ENCODE results near the gene ACLY.
"Not testable (repeated sequence)": the region's sequence is repeated elsewhere in the genome, so short reads cannot be mapped to it uniquely, and the experiment has no call there.

The ACLY gene

GRCh38 chr17:41910701-41911391 lies 7.9 kb downstream of the ACLY start:
- DNase-seq (ENCODE audit: low read depth), result no peak

GRCh38 chr17:41909088-41909487 lies 9.7 kb downstream of the ACLY start:
- DNase-seq (ENCODE audit: low read depth), result no peak

DNA sequence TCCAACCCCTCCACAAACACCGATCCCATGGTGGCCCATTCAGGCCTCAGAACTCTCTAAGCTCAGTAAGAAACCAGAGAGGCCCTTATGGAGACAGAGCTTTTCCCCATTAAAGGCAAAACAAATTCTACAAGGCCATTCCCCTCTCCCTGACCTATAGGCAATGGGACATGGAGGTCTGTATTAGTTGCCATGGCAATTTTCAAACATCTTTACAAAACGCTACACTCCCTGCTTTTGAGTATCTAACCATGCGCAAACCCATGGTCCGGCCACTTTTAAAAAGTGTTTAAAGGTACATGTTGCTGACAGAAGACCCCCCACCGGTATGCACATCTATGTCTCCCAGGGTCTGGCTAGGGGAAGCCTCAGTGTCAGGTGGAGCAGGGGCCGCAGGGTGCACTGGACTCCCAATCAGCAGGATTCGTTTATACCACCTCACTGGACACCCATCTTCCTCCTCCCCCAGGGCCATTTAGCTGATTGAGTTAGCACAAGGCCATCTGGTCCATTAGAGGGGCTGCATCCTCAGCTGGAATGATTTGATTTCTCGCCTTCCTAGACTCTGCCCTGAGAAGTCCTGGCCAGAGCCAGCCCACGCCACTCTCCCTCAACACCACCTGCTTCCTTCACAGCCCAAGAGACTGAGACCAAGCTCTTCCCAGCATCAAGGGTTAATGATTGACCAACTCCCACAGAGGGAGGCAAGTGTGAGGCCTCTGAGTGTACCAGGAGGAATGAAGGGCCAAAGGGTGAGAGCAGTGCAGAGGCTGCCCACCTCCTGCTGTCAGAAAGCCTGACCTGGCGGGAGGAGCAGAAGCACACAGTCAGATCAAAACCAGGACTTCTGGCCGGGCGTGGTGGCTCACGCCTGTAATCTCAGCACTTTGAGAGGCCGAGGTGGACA lies 10.9 kb downstream of the ACLY start:
- DNase-seq (ENCODE audit: low read depth), result no peak

DNA sequence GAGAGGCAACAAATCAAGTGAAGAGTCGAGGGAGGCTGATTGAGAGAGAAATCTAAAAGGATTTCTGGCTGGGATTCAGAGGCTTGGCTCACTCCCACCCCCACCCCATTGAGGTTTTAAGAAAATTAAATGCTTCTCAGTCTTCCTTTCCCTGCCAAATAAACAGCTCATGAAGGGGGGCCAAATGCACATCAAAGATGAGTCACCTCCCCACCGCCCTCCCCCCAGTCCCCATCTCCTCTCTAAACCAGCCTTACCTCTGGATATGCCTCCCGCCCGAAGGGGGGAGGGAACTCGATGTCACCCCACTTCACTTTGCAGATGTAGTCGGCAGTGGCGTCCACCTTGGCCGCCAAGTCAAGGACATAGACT lies 11.6 kb downstream of the ACLY start:
- DNase-seq (ENCODE audit: low read depth), result no peak

DNA sequence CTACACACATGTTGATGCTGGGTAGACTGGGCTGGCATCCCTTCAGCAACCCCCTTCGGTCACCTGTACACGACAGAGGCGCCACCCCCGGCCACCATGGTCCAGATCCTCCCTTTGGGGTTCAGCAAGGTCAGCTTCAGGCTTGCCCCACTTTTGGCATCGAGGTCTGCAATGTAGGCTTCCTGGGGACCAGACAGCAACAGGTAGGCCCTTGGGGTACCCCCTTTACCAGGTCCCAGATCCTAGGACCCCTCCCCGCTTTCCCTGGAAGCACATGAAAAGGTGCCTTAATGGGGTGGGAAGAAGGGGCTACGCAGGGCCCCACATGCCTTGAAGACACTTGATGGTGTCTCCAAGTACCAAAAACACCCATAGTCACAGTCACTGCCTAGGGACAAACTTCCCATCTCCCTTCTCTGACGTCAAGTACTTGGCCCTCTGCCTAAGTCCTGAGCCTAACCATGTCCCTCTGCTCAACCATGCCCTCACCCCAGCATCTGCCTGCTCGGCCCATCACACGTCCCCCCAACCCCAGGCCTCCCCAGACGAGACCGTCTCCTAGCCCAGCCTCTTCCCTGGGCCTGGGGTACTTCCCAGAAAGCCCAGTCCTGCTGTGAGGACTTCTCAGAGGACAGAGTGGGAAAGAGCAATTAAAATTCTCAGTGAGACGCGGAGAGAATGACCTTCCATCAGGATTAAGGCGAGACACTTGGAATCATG lies 12.1 kb downstream of the ACLY start:
- DNase-seq (ENCODE audit: low read depth), result no peak

- DNase-seq (ENCODE audit: low read depth), result no peak
Measured at GRCh38 chr17:41905172-41905571, 13.6 kb downstream of the ACLY start.

DNA sequence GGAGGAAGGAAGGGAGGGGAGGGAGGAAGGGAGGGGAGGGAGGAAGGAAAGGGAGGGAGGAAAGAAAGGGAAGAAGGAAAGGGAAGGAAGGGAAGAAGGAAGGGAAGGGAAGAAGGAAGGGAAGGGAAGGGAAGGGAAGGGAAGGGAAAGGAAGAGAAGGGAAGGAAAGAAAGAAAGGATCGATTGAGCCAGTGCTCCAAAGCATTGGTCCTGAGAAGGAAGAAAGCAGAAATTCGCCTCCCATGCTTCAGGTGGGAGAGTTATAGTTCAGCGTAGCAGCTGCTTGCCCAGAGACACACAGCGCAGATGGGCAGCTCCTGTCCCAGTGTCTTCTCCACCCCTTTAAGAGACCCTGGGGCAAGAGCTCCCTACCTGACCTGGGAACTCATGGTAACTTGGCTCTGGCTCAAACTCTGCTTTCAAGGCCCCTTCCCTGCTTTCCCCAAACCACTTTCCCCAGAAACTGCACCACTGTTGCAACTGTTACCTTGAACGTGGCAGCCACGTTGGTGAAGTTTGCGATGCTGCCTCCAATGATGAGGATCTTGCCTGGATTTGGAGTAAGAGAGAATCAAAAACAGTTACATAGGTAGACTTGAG lies 14.4 kb downstream of the ACLY start:
- no peak for DNase-seq (ENCODE audit: low read depth)

- no peak for DNase-seq (ENCODE audit: low read depth)
Measured at GRCh38 chr17:41901646-41902045, 17.1 kb downstream of the ACLY start.

GRCh38 chr17:41896726-41897125 lies 22.0 kb downstream of the ACLY start:
- no peak for DNase-seq (ENCODE audit: low read depth)

DNA sequence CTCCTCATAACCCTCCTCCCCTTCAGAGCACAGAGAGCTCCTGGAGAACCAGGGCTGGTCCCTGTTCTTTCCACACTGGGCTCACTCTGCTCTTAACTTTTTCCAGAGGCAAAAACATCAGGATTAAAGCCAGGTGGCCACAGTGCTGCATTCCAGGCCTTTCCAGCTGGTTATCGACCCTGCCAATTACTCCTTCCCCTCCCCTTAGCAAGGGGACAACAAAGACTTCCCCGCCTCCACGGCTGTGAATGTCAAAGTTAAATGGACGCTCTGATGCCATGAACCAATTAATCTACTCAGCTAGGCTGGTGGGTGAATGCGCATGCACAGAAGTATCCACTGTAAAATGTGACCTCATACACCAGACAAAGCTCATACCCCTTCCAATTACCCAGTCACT lies 23.1 kb downstream of the ACLY start:
- DNase-seq (ENCODE audit: low read depth), result no peak

DNA sequence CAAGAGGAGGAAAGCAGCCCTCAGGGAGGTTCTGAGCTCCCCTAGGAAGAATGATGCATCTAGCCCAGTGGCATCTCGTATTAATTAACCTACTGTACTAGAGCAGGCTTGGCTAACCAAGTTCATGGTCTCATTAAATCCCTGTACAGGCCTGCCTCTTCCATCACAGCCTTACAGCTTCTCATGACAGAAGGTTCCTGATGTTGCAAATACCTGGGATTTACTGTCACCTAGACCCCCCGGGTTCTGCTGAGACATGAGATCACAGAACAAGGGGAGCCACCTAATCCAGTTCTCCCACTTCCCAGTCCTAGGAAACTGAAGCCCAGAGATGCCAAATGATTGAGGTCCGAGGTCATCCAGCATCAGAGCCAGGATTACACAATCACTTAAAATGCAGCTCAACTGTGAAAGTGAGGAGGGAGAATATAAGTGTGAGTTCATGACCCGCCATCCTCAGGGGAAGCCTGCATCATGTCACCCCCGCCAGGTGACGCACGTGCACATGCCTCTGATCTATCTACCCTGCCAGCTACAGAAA lies 23.9 kb downstream of the ACLY start:
- DNase-seq (ENCODE audit: low read depth), result no peak

DNA sequence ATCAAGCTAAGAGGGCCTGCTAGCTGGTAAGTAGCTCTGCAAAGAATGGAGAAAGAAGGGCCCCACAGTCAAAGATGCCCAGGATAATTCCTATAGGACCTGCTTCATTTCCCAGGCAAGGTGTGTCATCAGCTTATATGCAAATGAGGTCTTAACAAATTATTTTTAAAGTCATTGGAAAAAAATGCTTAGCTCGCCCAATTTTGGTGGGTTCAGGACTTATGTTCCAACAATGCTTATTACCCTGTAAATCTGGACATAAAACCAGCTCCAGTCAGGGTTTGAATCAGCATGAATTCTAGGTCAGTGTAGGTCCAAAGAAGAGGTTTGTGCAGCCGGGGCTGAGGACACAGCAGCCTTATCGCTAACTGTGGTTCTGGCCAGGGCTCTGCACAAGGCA lies 25.4 kb downstream of the ACLY start:
- no peak for DNase-seq (ENCODE audit: low read depth)

DNA sequence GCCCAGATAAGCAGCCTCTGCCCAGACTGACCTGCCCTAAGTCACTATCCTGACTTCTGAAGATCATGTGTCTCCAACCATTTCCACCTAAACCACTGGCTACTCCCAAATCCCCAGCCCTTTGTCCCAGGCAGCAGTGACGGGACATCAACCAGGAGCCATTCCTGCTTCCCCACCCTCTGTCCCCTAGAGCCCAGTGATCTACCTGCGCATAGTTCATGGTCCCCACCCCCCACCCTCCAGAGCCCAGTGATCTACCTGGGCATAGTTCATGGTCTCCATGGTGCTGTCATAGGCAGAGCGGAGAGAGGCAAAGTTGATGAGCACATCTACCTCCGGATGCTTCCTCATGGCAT lies 26.8 kb downstream of the ACLY start:
- no peak for DNase-seq (ENCODE audit: low read depth)

- no peak for DNase-seq (ENCODE audit: low read depth)
Measured at GRCh38 chr17:41891135-41892020, 27.4 kb downstream of the ACLY start.

DNA sequence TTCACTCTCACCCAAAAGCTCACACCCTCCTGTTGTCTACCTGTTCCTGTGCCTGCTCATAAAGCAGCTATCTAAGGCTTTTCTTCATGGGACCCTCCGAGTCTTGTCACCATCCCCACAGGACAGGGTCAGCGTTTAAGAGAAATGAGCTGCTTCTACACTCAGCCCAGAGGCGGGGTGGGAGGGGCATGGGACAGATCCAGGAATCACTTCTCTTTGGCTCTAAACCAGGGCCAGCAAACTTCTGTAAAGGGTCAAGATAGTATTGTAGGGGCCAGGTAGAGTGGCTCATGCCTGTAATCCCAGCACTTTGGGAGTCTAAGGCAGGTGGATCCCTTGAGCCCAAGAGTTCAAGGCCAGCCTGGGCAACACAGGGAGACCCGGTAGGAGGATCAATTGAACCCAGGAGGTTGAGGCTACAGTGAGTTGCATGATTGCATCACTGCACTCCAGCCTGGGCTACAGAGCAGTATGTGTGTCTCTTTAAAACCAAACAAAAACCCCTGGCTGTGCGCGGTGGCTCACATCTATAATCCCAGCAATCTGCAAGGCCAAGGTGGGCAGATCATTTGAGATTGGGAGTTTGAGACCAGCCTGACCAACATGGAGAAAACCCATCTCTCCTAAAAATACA lies 30.3 kb downstream of the ACLY start:
- DNase-seq (ENCODE audit: low read depth), result no peak

GRCh38 chr17:41885733-41886132 lies 33.0 kb downstream of the ACLY start:
- no peak for DNase-seq (ENCODE audit: low read depth)

DNA sequence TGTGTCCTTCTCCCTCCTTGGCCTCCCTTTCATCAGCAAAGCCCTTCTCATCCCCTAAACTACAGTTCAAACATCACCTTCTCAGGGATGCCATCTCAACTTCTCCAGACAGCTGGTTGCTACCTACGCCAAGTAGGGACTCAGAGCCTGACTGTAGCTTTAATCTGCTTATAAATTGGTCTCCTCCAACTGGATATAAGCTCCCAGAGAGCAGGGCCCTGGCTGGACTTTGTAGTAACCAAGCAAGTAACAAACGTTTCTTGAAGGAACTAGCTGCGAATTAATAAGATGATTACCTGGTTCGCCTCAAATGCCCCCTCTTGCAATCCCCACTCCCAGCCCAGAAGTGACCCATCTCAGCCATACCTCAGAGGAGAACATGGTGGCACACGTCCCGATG lies 36.0 kb downstream of the ACLY start:
- no peak for DNase-seq (ENCODE audit: low read depth)

- DNase-seq (ENCODE audit: low read depth), result no peak
Measured at GRCh38 chr17:41880130-41880529, 38.6 kb downstream of the ACLY start.

- not testable (repeated sequence) for DNase-seq (ENCODE audit: low read depth)
Measured at GRCh38 chr17:41874293-41874670, 44.5 kb downstream of the ACLY start.

DNA sequence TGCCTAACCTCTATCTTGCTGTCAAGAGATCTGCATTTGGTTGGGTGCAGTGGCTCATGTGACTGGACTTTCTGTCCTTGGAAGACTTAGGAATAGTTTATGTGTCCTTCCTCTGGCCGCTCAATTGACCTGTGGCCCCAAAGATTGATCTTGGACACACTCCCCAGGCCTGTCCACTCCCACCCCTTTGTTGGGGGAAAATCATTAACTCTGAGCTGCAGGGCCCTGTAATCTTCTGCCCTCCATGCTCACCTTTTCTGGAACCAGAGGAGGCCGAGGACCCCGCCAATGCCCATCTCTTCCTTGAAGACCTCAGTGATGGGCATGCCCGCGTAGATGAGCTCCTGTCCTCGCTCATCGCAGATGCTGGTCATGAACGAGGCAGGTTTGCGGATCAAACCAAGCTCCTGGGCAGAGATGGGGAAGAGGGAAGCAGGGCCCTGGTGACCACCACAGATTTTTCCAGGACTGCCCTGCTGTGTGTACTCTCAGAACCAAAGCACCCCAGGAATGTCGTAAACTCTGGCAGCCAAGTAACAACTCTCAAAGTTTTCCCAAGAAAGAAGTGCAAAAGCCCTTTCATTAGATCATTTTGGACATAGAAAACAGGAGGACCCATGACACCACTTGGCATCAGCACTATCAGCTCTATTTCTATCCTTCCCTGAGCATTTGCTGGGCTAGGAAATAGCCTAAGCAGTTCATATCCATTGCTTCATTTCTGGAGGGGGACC lies 45.0 kb downstream of the ACLY start:
- no peak for DNase-seq (ENCODE audit: low read depth)
